Activated gamma-delta T cell treated with anti-CD3 and anti-CD28 coated beads, Interleukin-2, amount 50 U/mL, for 16 hours (primary cell): ENCODE measurements around the gene C1QTNF9.
"Not testable (repeated sequence)": the region's sequence is repeated elsewhere in the genome, so short reads cannot be mapped to it uniquely, and the experiment has no call there.

ENCODE experiments used
- DNase-seq: peaks from one replicate; pipeline ENCODE4 v3.0.0-alpha.2; 2020; ENCODE audit warnings: low read depth

C1QTNF9 gene

DNA sequence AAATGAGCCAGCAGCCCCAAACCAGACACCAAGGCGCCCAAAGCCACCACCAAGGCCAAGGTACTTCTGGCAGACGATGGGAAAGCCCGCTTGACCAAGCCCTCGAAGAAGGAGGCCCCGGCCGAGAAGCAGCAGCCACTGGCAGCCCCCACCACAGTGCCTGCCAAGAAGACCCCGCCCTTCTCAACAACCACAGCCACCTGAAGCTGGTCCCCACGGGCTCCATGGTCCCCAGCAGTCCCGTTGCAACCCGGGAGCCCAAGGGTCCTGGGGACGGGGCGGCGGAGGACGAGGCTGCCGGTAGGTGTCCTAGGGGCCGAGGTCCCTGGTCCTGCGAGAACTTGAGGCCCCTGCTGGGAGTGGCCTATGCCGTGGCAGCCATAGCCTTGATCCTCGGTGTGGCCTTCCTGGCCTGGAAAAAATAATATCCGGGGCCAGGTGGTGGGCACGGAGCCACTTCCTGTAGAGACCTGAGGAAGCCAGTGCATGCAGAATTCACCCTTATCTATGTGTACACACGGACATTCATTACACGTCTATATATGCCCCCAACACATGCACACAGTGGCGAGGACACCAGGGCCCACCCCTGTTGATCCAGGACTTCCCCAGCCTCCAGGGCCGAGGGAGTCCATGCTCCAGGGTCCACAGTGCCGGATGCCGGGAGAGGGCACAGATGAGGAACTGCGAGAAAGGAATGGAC is 13.8 kb downstream of the C1QTNF9 start:
- no peak for DNase-seq

DNA sequence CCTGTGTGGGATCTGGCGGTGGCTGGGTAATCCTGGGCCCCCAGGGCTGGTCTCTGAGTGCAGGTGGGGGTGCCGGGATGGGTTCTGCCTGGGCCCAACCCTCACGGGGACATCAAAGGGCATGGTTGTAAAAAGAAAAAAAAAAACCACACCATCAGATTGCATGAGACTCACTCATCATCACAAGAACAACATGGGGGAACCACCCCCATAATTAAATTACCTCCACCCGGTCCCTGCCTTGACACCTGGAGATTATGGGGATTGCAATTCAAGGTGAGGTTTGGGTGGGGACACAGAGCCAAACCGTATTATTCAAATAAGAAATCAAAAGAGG is 14.3 kb downstream of the C1QTNF9 start:
- no peak for DNase-seq

GRCh38 chr13:24327598-24327997 is 18.2 kb downstream of the C1QTNF9 start:
- not testable (repeated sequence) for DNase-seq

GRCh38 chr13:24328145-24328544 is 18.8 kb downstream of the C1QTNF9 start:
- no peak for DNase-seq

DNA sequence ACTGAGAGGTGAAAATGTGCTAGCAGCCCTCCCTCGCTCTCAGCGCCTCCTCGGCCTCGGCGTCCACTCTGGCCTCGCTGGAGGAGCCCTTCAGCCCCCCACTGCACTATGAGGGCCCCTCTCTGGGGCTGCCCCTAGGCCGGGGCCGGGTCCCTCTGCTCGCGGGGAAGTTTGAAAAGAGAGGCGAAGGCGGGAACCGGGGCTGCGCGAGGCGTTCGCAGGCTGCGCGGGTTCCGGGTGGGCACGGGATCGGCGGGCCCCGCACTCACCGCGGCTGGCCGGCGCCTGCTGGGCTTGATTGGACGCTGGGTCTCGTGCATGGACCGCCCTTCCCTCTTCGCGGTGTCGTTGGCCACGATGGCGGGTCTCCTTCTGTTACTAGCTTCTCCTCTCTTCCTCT is 29.3 kb downstream of the C1QTNF9 start:
- DNase-seq = no peak

DNA sequence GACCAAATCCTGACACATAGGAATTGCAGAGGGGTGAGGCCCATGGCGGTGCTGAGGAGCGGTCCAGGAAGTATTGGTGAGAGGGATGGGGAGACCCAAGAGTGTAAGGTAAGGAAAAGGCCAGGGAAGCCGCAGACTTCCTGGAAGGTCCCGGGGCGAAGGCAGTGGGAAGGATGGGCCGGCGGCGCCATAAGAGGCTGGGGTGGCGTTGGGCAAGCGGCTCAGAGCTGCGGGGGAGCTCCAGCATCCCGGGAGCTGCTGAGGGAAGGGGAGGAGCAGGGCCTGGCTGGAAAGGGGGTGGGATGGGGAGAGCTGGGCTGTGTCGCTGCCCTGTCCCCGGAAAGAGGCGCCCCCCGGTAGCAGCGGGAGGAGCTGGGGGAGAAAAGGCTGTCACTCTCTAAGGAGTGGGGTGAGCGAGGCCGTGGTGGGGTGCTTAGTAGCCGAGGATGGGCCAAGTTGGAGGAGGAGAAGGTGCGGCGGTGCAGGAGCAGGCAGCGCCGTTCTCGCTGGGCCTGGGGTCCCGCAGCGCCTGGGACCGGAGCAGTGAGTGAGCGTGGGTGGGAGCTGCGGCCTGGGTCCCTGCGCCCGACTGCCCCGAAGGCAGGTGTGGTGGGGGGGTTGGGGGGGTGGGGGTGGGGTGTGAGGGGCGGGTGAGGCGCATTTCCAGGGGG is 30.7 kb downstream of the C1QTNF9 start:
- no peak for DNase-seq

DNA sequence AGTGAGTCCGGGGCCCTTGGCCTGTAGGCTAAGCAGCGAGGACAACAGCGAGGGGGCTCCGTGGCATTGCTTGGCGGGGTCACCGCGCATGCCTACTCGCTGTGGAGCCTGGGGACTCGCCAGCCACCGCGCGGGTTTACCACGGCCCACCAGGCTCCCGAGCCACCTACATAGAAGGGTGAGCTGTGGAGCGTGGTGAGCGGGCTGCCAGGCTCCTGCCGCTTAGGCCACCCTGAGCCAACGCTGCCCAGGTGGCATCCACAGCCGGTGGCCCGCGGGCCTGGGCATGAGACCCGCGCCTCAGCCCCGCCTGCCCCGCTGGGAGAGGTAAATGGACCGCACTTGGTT is 31.2 kb downstream of the C1QTNF9 start:
- no peak for DNase-seq

- DNase-seq = no peak
Observed at GRCh38 chr13:24341439-24341838, 32.1 kb downstream of the C1QTNF9 start.

DNA sequence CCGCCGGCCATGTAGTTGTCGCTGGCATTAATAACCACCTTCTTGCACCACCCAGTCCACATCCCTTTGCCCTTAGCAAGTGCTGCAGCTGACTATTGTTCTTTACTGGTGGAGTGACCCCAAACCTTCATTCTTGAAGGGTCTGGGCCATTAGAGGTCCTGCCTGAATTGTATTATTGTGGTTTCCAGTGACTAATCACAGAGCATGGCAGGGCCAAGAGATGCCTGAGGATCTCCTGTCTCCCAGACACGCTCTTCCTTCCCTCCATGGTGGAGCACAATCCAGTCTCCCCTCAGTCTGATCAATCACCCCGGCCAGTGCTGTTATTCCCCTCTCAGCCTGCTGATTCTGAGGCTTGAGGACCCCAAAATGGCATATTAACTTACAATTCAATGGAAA is 39.0 kb downstream of the C1QTNF9 start:
- DNase-seq = no peak

GRCh38 chr13:24348797-24349515 is 39.6 kb downstream of the C1QTNF9 start:
- DNase-seq = no peak

GRCh38 chr13:24349778-24350664 is 40.6 kb downstream of the C1QTNF9 start:
- DNase-seq = not testable (repeated sequence)

DNA sequence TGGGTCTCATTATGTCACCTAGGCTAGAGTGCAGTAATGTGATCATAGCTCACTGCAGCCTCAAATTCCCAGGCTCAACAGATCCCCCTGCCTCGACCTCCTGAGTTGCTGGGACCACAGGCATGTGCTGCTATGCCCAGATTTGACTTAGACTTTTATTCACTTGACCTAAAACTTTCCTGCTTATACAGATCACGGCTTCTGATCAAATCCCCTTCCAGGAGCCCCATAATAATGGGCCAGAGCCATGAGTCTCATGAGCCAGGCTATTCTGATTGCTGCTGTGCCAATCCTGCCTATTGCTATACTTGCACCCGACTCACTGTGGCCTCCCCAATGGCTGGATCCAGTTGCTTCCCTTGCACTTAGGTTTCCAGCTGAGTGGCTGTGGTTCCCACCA is 42.0 kb downstream of the C1QTNF9 start:
- no peak for DNase-seq

DNA sequence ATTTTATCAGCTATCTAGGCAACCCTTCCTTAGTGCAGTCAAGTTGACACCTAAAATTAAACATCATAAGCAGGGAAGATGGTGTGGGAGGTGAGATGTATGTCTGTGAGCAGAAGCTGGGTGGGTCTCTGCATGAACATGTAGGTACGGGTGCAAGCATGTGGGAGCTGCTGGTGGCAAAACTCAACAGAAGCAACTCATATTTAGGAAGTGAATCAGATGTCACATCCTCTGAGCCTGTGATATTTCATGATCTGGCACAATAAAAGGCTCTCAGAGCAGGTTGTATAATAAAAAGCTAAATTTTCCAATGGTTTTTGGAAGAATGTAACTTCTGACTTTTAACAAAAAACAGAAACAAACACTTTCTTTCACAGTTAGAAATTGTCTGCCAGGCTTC is 44.4 kb downstream of the C1QTNF9 start:
- DNase-seq = no peak

DNA sequence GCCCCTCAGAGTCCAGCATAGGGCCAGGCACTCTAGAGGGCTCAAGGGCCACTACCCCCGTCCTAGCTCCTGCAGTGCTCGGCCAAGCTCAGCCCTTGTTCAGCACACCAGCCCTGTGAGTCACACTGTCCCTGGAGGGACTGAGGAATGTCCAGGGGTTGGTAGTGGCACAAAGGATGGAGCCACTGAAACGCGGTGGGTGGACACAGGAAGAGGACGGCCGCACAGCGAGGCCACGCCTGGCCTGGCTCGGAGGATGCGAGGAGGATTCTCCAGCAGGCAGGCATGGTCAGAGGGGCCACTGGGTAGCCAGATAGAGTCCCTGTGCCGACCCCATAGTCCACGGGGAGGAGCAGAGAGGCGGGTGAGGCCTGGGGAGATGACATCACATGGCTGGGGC is 45.7 kb downstream of the C1QTNF9 start:
- DNase-seq = no peak

GRCh38 chr13:24356270-24356669 is 46.9 kb downstream of the C1QTNF9 start:
- no peak for DNase-seq

DNA sequence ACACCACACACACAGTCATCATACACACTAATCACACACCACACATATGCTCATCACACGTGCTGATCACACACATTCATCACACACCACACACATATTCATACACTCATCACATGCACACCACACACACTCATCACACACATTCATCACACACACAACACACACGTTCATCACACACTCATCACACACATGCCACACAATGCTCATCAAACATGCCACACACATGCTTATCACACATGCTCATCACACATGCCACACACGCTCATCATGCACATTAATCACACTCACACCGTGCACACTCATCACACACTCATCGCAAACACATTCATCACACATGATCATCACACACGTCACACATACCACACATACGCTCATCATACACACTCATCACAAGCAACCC is 47.5 kb downstream of the C1QTNF9 start:
- DNase-seq = no peak

DNA sequence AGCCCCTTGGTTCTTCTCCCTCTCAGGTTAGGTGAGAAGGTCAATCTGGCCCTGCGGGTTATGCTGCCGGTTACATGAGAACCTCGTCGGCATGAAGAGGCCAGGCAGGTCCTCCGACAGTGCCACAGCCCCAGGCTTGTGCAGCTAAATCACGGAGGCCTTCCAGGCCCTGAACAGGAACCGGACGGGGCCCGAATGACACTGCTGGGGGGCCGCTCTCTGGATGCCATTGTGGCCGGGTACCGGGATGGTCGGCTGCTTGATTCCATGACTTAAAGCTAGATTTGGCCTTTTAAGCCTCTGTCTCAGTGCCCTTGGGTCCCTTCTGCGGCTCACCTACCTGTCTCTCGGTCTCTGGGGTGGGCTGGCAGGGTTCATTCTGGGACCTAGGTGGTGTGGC is 48.4 kb downstream of the C1QTNF9 start:
- no peak for DNase-seq

DNA sequence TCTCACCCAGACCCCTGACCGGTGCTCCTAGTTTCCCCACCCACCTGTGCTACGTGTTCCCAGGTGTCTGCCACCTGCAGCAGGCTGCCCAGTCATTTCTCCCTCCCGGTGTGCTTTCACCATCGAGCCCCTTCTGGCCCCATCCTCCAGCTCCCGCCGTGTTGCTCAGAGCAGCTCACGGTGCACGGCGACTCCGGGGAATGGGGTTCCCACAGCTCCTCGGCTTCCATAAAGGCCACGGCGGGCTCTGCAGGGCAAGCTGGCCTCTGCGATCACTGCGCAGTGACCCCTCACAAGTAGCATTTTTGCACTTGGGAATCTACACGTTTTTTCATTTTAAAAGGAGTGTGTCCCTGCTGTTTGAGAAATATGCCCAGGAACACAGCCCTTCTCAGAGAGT is 49.5 kb downstream of the C1QTNF9 start:
- not testable (repeated sequence) for DNase-seq

GRCh38 chr13:24359252-24359651 is 49.9 kb downstream of the C1QTNF9 start:
- not testable (repeated sequence) for DNase-seq

DNA sequence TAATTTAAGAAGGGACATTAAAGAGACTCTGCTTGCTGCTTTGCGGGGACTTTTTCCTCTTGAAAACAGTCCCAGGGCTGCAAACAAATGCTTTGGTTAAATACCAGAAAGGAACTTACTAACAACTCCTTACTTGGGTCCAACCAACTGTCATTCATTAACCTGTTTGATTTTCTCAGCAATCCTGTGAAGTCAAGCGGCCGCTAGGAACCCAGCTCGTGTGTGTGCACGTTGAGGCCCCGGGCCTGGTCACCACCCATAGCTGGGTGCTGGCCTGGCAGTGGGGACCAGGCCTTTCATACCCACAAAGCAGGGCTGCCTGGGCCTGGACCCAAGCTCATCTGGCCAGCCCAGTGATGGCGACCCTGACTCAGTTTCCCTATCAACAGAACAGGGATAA is 50.7 kb downstream of the C1QTNF9 start:
- no peak for DNase-seq

- no peak for DNase-seq
Observed at GRCh38 chr13:24361113-24361512, 51.7 kb downstream of the C1QTNF9 start.

- DNase-seq = no peak
Observed at GRCh38 chr13:24361852-24362366, 52.5 kb downstream of the C1QTNF9 start.
